K562 (cell line): Measurements from ENCODE around the gene UNC93B1. TPM values are rescaled to one million over a fixed set of nuclear protein-coding genes. Genes with fewer than 3 reads are reported as not detected.
A peak's percentile ranks its signal among the peaks of the same experiment; 100 is the strongest.
"Not testable (repeated sequence)": the region's sequence is repeated elsewhere in the genome, so short reads cannot be mapped to it uniquely, and the experiment has no call there.

Experiments used
- ATAC-seq: fragments of 200-7000 bp; cut with Tn5 transposase; 3 replicates; pipeline ENCODE4 v1.9.1; 2020; ENCODE audit warnings: moderate library complexity
- BruUV-seq: library from RNA; stranded (reverse); fragments of 400-500 nt; replicated peaks from 2 replicates; lab custom pipeline; 2021; lab: Mats Ljungman, UMichigan
- CTCF ChIA-PET: fragments of 300-600 bp; formaldehyde crosslinking; extraction: SDS; loops from one replicate; lab custom pipeline; 2021; ENCODE audit warnings: low intra/inter-chr PET ratio; lab: Yijun Ruan, JAX
- POLR2A ChIA-PET: fragments of 300-600, 350-650 bp; sonication (Branson Sonifier 250); formaldehyde crosslinking; extraction: SDS; loops from one replicate; lab custom pipeline; 2021; ENCODE audit warnings: antibody characterized with exemption, inconsistent platforms; lab: Yijun Ruan, JAX
- DNase-seq, 4 experiments: peaks; one replicate each; pipeline versions ENCODE4 v3.0.0 to v3.0.0-alpha.2; 2011 to 2018; ENCODE audit warnings: low spot score in 3 of 4, mixed read lengths in 3 of 4; ENCODE audit errors: extremely low read depth in 1 of 4
- FAIRE-seq: peaks from 2 replicates; lab custom pipeline; 2011; peaks lifted over from hg19 to GRCh38; lab: Jason Lieb, UNC
- H2AFZ ChIP-seq: 2 replicates; pipeline ENCODE4 v1.6.0; 2011; ENCODE audit warnings: low read depth, low read length, control low read depth, inconsistent platforms
- H3K27ac ChIP-seq: fragments of 200-600 bp; 3 replicates; pipeline ENCODE4 v1.8.0; 2011; ENCODE audit warnings: low read depth, mild to moderate bottlenecking, control low read depth, inconsistent platforms, low read length, moderate library complexity, mixed read lengths; ENCODE audit errors: extremely low read depth
- H3K27me3 ChIP-seq, 2 experiments: fragments of 300-600 bp in 1 of 2; 2 replicates in 1 of 2; 3 replicates in 1 of 2; pipeline versions ENCODE4 v1.6.0 to v1.8.0; 2011; ENCODE audit warnings: inconsistent platforms in 2 of 2, low read length in 2 of 2, mild to moderate bottlenecking in 1 of 2, mixed read lengths in 1 of 2, moderate library complexity in 1 of 2; ENCODE audit not compliant: control insufficient read depth in 2 of 2, insufficient read depth in 2 of 2
- H3K36me3 ChIP-seq: fragments of 300-600 bp; 3 replicates; pipeline ENCODE4 v1.8.0; 2011; ENCODE audit warnings: mild to moderate bottlenecking, low read length, inconsistent platforms; ENCODE audit not compliant: control insufficient read depth, insufficient read depth
- H3K4me1 ChIP-seq, 2 experiments: fragments of 200-600 bp in 1 of 2; replicated peaks in 1 of 2; 2 replicates in 1 of 2; 3 replicates in 1 of 2; pipeline versions ENCODE4 v1.5.1 to v1.8.0; 2011; ENCODE audit warnings: inconsistent platforms in 2 of 2, low read length in 2 of 2, mild to moderate bottlenecking in 1 of 2, mixed read lengths in 1 of 2, moderate library complexity in 1 of 2; ENCODE audit not compliant: control insufficient read depth in 2 of 2, insufficient read depth in 2 of 2
- H3K4me2 ChIP-seq: 2 replicates; pipeline ENCODE4 v1.6.1; 2011; ENCODE audit warnings: low read length, control low read depth, inconsistent platforms, mixed read lengths; ENCODE audit not compliant: insufficient read depth
- H3K4me3 ChIP-seq: fragments of 200-600 bp; sonication (generic), shearing (Covaris generic); 2 replicates; pipeline ENCODE4 v1.5.1; 2016; ENCODE audit warnings: control low read depth, inconsistent platforms
- H3K79me2 ChIP-seq: fragments of 200-600 bp; 3 replicates; pipeline ENCODE4 v1.8.0; 2011; ENCODE audit warnings: low read length, inconsistent platforms; ENCODE audit not compliant: control insufficient read depth, insufficient read depth
- H3K9ac ChIP-seq, 2 experiments: 2 replicates each; pipeline versions ENCODE4 v1.6.0 to v1.6.1; 2011; ENCODE audit warnings: low read depth in 2 of 2, low read length in 2 of 2, control low read depth in 1 of 2, inconsistent platforms in 1 of 2, mild to moderate bottlenecking in 1 of 2, mixed read lengths in 1 of 2; ENCODE audit not compliant: insufficient read depth in 1 of 2
- H3K9me1 ChIP-seq: one replicate; pipeline ENCODE4 v1.6.0; 2011; ENCODE audit warnings: inconsistent platforms, mild to moderate bottlenecking, low read length, moderate library complexity; ENCODE audit not compliant: control insufficient read depth, insufficient read depth
- H3K9me3 ChIP-seq: replicated peaks from 2 replicates; pipeline ENCODE4 v1.5.1; 2011; ENCODE audit warnings: low read depth, low read length, inconsistent platforms; ENCODE audit not compliant: control insufficient read depth, insufficient read depth
- H4K20me1 ChIP-seq: replicated peaks from 2 replicates; pipeline ENCODE4 v1.6.1; 2011; ENCODE audit warnings: low read length, inconsistent platforms, mixed read lengths; ENCODE audit not compliant: control insufficient read depth, insufficient read depth
- ATF7 ChIP-seq: fragments of 450-650 bp; IDR thresholded peaks from 2 replicates; pipeline ENCODE4 v1.7.1; 2014; ENCODE audit warnings: mild to moderate bottlenecking, moderate library complexity
- CTCF ChIP-seq, 3 experiments: IDR thresholded peaks in 2 of 3; conservative IDR thresholded peaks in 1 of 3; 2 replicates each; pipeline ENCODE4 v1.5.1; 2011 to 2012; ENCODE audit warnings: low read length in 3 of 3, mild to moderate bottlenecking in 3 of 3, control low read depth in 2 of 3, improper control_type of control experiment in 1 of 3, inconsistent platforms in 1 of 3, low read depth in 1 of 3, mixed read lengths in 1 of 3, moderate library complexity in 1 of 3; ENCODE audit not compliant: insufficient read depth in 2 of 3
- MAZ ChIP-seq, 2 experiments: fragments of 450-650 bp in 1 of 2; sonication (generic) in 1 of 2; formaldehyde crosslinking; IDR thresholded peaks in 1 of 2; conservative IDR thresholded peaks in 1 of 2; 2 replicates each; pipeline versions ENCODE4 v1.4.0 to v1.5.0; 2020; ENCODE audit warnings: mild to moderate bottlenecking in 1 of 2, missing genetic modification reagents in 1 of 2
- MYC ChIP-seq, 2 experiments: fragments of 250-450 bp in 1 of 2; sonication (Bioruptor Pico) in 1 of 2; IDR thresholded peaks; 2 replicates each; pipeline versions ENCODE4 v1.5.1 to v1.6.1; 2012 to 2021; ENCODE audit warnings: low read depth in 2 of 2, borderline replicate concordance in 1 of 2, improper control_type of control experiment in 1 of 2, low read length in 1 of 2, mild to moderate bottlenecking in 1 of 2, moderate library complexity in 1 of 2
- RAD21 ChIP-seq, 2 experiments: fragments of 250-450 bp in 1 of 2; fragments of 450-650 bp in 1 of 2; sonication (Bioruptor Pico) in 1 of 2; formaldehyde crosslinking in 1 of 2; IDR thresholded peaks in 1 of 2; conservative IDR thresholded peaks in 1 of 2; 2 replicates each; pipeline versions ENCODE4 v1.4.0 to v1.8.0; 2020 to 2022; ENCODE audit warnings: mild to moderate bottlenecking in 2 of 2, moderate library complexity in 1 of 2
- SAFB ChIP-seq: fragments of 200-400 bp; formaldehyde crosslinking; IDR thresholded peaks from 2 replicates; pipeline ENCODE4 v1.6.1; 2017; ENCODE audit warnings: low read depth, low read length, borderline replicate concordance
- YY1 ChIP-seq, 3 experiments: IDR thresholded peaks; 2 replicates each; pipeline ENCODE4 v1.6.1; 2011; ENCODE audit warnings: low read length in 2 of 3, mild to moderate bottlenecking in 2 of 3, moderate library complexity in 2 of 3, borderline replicate concordance in 1 of 3, control low read depth in 1 of 3, low read depth in 1 of 3; ENCODE audit not compliant: insufficient read depth in 3 of 3, insufficient replicate concordance in 2 of 3, control insufficient read depth in 1 of 3, insufficient read length in 1 of 3; ENCODE audit errors: extremely low read depth in 1 of 3
- ZNF740 ChIP-seq, 3 experiments: fragments of 200-800 bp in 1 of 3; sonication (Bioruptor generic) in 1 of 3; sonication (generic) in 1 of 3; formaldehyde crosslinking in 1 of 3; IDR thresholded peaks; 2 replicates each; pipeline versions ENCODE4 v1.6.1 to v1.8.0; 2016 to 2022; ENCODE audit warnings: mild to moderate bottlenecking in 2 of 3, missing compliant biosample characterization in 2 of 3, missing genetic modification characterization in 2 of 3, missing genetic modification reagents in 1 of 3
- WGBS: fragments of 100-300 bp; shearing (Covaris generic); methylation state at CpG from one replicate; pipeline ENCODE4 v1.1.6; 2016; ENCODE audit warnings: low coverage, mixed read lengths; ENCODE audit not compliant: insufficient coverage; ENCODE audit errors: missing lambda C conversion rate; 5-methylcytosine and 5-hydroxymethylcytosine counted together
- in situ Hi-C: fragments of 300-500 bp; cut with MboI; formaldehyde crosslinking; loops from 4 replicates; pipeline ENCODE4 v1.15.0; 2018; ENCODE audit warnings: inconsistent platforms, mixed read lengths
- intact Hi-C: fragments of 100-400 bp; cut with micrococcal nuclease; formaldehyde crosslinking; loops from 2 replicates; pipeline ENCODE4 v1.14.2; 2022
- polyA plus RNA-seq, 8 experiments: library from polyadenylated mRNA; depleted of rRNA in 4 of 8; stranded (reverse) in 5 of 8; unstranded in 3 of 8; fragments of >200 nt; fragmentation: Nextera tagmentation in 2 of 8; fragmentation: Illumina TruSeq in 1 of 8; extraction: Ambion mirVana in 2 of 8; extraction: Trizol in 1 of 8; gene quantifications; 2 replicates each; pipeline versions ENCODE4 v1.2.1 to v1.2.3, GENCODE V29; 2011 to 2014; ENCODE audit warnings: inconsistent platforms in 1 of 8, missing spikeins in 1 of 8
- total RNA-seq, 7 experiments: library from RNA; depleted of rRNA in 6 of 7; stranded (reverse); fragments of >200 nt in 6 of 7; fragmentation: Illumina TruSeq in 2 of 7; extraction: Trizol in 2 of 7; gene quantifications; 2 replicates each; pipeline versions ENCODE4 v1.2.1 to v1.2.3, GENCODE V29; 2011 to 2021; ENCODE audit warnings: low replicate concordance in 1 of 7

The UNC93B1 gene
- total and polyA plus RNA-seq, 9 of the 15 experiments (the other 6 are each of a cell fraction or from before 2014, with no cell fraction given) = 0.10 to 13.6 (median 6.5) TPM

DNA sequence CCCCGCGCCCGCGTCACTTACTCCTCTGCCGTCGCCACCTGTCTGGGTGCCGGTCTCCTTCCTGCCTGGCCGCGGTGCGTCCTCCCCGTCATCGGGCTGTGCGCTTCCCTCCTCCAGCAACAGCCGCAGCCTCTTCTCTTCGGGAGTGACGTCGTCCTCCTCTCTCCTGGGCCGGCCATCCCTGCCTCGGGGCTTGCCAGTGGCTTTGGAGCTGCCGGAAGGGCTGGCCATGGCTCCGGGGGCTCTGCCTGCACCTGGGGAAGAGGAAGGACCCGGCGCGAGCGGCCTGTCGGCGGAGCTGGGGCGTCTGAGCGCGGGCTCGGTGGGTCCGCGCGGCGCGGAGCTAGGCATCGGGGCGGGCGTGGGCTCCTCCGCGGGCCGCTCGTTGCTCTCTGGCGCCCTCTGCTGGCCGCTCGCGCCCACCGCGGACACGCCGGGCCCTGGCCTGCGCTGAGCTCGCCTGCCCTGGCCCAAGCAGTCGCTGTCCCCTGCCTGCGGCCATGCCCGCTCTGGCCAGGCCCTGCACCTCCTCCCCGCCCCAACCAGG, 48.4 kb downstream of the UNC93B1 start (continued):
- peak in 1 of 3 experiments; percentile 34 for TF ChIP-seq YY1 (IDR thresholded peaks at IDR 0.05; ENCODE audit: borderline replicate concordance in 1 of 3, control insufficient read depth in 1 of 3, extremely low read depth in 1 of 3, insufficient read depth in 3 of 3, insufficient read length in 1 of 3, insufficient replicate concordance in 2 of 3, low read depth in 1 of 3, low read length in 2 of 3)
- peak; percentile 48; the same call in 1 of the 2 replicates for TF ChIP-seq SAFB
- TF ChIP-seq MYC (IDR thresholded peaks at IDR 0.05; ENCODE audit: low read depth, low read length) = 0 out of 2 replicates have a peak, but pooled peaks have one; percentile 27
- not testable (repeated sequence) for TF ChIP-seq MYC (CRISPR knock-in tag; IDR thresholded peaks at IDR 0.05; ENCODE audit: borderline replicate concordance, low read depth); ZNF740 (tag; IDR thresholded peaks at IDR 0.05)
- TF ChIP-seq ZNF740 (CRISPR knock-in tag; IDR thresholded peaks at IDR 0.05) = peak; percentile 24; the same call in 1 of the 2 replicates
- peak; percentile 18 to 59; a peak in 3 of 4 replicates for TF ChIP-seq RAD21 (CRISPR knock-in tag; conservative IDR thresholded peaks at IDR 0.05 in 1 of 2, IDR thresholded peaks at IDR 0.05 in 1 of 2)
- peak; percentile 70 for TF ChIP-seq ATF7
- 0 out of 4 replicates have a peak, but pooled peaks of 1 of the 2 experiments have one; percentile 34 for TF ChIP-seq MAZ (CRISPR knock-in tag; conservative IDR thresholded peaks at IDR 0.05 in 1 of 2, IDR thresholded peaks at IDR 0.05 in 1 of 2)
- peak; percentile 56 to 81 (median 76) for TF ChIP-seq CTCF (IDR thresholded peaks at IDR 0.05 in 2 of 3, conservative IDR thresholded peaks at IDR 0.05 in 1 of 3; ENCODE audit: insufficient read depth in 2 of 3, low read depth in 1 of 3, low read length in 3 of 3)
- TF ChIP-seq, all 486 proteins: peak for 18; not testable (repeated sequence) for 468

GRCh38 chr11:67954971-67955370, 48.9 kb downstream of the UNC93B1 start:
- H3K27me3 ChIP-seq = peaks cover 0 to 14% of the 10 kb centered on the region in 2 experiments; a peak in 2 of 5 replicates
- POLR2A ChIA-PET, H3K79me2 ChIP-seq, H3K9ac ChIP-seq, BruUV-seq, H3K36me3 ChIP-seq, CTCF ChIA-PET, FAIRE-seq, H4K20me1 ChIP-seq, DNase-seq, H3K4me2 ChIP-seq, H3K9me3 ChIP-seq, H2AFZ ChIP-seq, intact Hi-C loops, H3K9me1 ChIP-seq, ATAC-seq, H3K4me3 ChIP-seq, H3K27ac ChIP-seq, in situ Hi-C loops: not testable (repeated sequence)
- no CpG with 5 or more reads among the region's 26 CpGs for whole genome bisulfite sequencing
- H3K4me1 ChIP-seq = peaks cover 0 to 12% of the 10 kb centered on the region in 2 experiments; a peak in 1 of 5 replicates
